ENCODE measurements around the gene GLIS1.

Gene GLIS1

GRCh38 chr1:53486395-53487026 lies 252.5 kb downstream of the GLIS1 start:
- H3K4me3 ChIP-seq (ENCODE audit: low read length), result no peak overlapping the region
- no peak for DNase-seq (ENCODE audit: low read depth)
- TF ChIP-seq CTCF (conservative IDR thresholded peaks at IDR 0.05; ENCODE audit: low read depth, low read length), result no peak

GRCh38 chr1:53485478-53486394 lies 253.2 kb downstream of the GLIS1 start:
- peak; percentile 92 for TF ChIP-seq CTCF (conservative IDR thresholded peaks at IDR 0.05; ENCODE audit: low read depth, low read length)

GRCh38 chr1:53484705-53485477 lies 254.1 kb downstream of the GLIS1 start:
- no peak for TF ChIP-seq CTCF (conservative IDR thresholded peaks at IDR 0.05; ENCODE audit: low read depth, low read length)
- no peak for DNase-seq (ENCODE audit: low read depth)
- no peak overlapping the region for H3K4me3 ChIP-seq (ENCODE audit: low read length)

More at GRCh38 chr1:53485478-53486394, 253.2 kb downstream of the GLIS1 start:
- peak; percentile 28 for DNase-seq (ENCODE audit: low read depth)
- no peak overlapping the region for H3K4me3 ChIP-seq (ENCODE audit: low read length)

- H3K4me3 ChIP-seq (ENCODE audit: low read length), result no peak overlapping the region
- no peak for DNase-seq (ENCODE audit: low read depth)
- TF ChIP-seq CTCF (conservative IDR thresholded peaks at IDR 0.05; ENCODE audit: low read depth, low read length), result no peak
These were observed 255.3 kb downstream of the GLIS1 start for GRCh38 chr1:53483656-53484055.

GRCh38 chr1:53483170-53483569 lies 255.8 kb downstream of the GLIS1 start:
- no peak for TF ChIP-seq CTCF (conservative IDR thresholded peaks at IDR 0.05; ENCODE audit: low read depth, low read length)

GRCh38 chr1:53482441-53483153 lies 256.4 kb downstream of the GLIS1 start:
- no peak for TF ChIP-seq CTCF (conservative IDR thresholded peaks at IDR 0.05; ENCODE audit: low read depth, low read length)
- DNase-seq (ENCODE audit: low read depth), result no peak

More at GRCh38 chr1:53483170-53483569, 255.8 kb downstream of the GLIS1 start:
- no peak for DNase-seq (ENCODE audit: low read depth)
- no peak overlapping the region for H3K4me3 ChIP-seq (ENCODE audit: low read length)

More at GRCh38 chr1:53482441-53483153, 256.4 kb downstream of the GLIS1 start:
- H3K4me3 ChIP-seq (ENCODE audit: low read length), result no peak overlapping the region

All from retinal pigment epithelial cell (primary cell).